Ishikawa (cell line): ENCODE results near the gene PRDM11.

Experiments
- FOXM1 ChIP-seq: IDR thresholded peaks from 2 replicates; pipeline ENCODE4 v1.6.1; 2012; ENCODE audit warnings: low read depth, borderline replicate concordance
- USF1 ChIP-seq: IDR thresholded peaks from 2 replicates; pipeline ENCODE4 v1.6.1; 2012

- TF ChIP-seq FOXM1 (no peak), USF1 (no peak)
These were observed 78.8 kb downstream of the PRDM11 start for GRCh38 chr11:45225277-45225676.
